HG02610 (cell line): Measurements from ENCODE around the gene LATS1.
"Not testable (repeated sequence)": the region's sequence is repeated elsewhere in the genome, so short reads cannot be mapped to it uniquely, and the experiment has no call there.

ENCODE experiments used
- ATAC-seq: cut with Tn5 transposase; IDR thresholded peaks from one replicate; pipeline ENCODE4 v1.9.1; 2021; ENCODE audit warnings: mild to moderate bottlenecking, moderate library complexity; ENCODE audit not compliant: unreplicated experiment

Gene LATS1

GRCh38 chr6:149680503-149680902 lies 37.4 kb downstream of the LATS1 start:
- ATAC-seq: peak; percentile 74

- ATAC-seq: not testable (repeated sequence)
These were observed 45.6 kb downstream of the LATS1 start for GRCh38 chr6:149672265-149672664.

GRCh38 chr6:149660028-149660427 lies 57.9 kb downstream of the LATS1 start:
- no peak for ATAC-seq

- ATAC-seq: no peak
These were observed 60.5 kb downstream of the LATS1 start for GRCh38 chr6:149657441-149657840.

GRCh38 chr6:149651056-149651455 lies 66.8 kb downstream of the LATS1 start:
- no peak for ATAC-seq

GRCh38 chr6:149648148-149649145 lies 69.5 kb downstream of the LATS1 start, which contains the start of gene KATNA1:
Gene KATNA1, minus strand, starts transcription at chr6:149648714. Its CDS starts 10,167 bp downstream, at chr6:149638547.
- ATAC-seq: peak; percentile 90

- ATAC-seq: no peak
These were observed 71.3 kb downstream of the LATS1 start for GRCh38 chr6:149646599-149646998.

GRCh38 chr6:149642829-149643580 lies 74.9 kb downstream of the LATS1 start:
- ATAC-seq: peak; percentile 81

- no peak for ATAC-seq
These were observed 81.8 kb downstream of the LATS1 start for GRCh38 chr6:149636124-149636523.

GRCh38 chr6:149634315-149634714 lies 83.6 kb downstream of the LATS1 start:
- ATAC-seq: no peak

GRCh38 chr6:149628875-149629510 lies 88.9 kb downstream of the LATS1 start:
- ATAC-seq: peak; percentile 95

GRCh38 chr6:149627672-149628071 lies 90.2 kb downstream of the LATS1 start:
- ATAC-seq: no peak

- no peak for ATAC-seq
These were observed 102.1 kb downstream of the LATS1 start for GRCh38 chr6:149615805-149616204.

GRCh38 chr6:149614337-149614736 lies 103.6 kb downstream of the LATS1 start:
- no peak for ATAC-seq

GRCh38 chr6:149608381-149608982 lies 109.4 kb downstream of the LATS1 start:
- peak; percentile 90 for ATAC-seq
